Measurements from ENCODE around the gene ENTPD5.
"Not testable (repeated sequence)": the region's sequence is repeated elsewhere in the genome, so short reads cannot be mapped to it uniquely, and the experiment has no call there.

ENTPD5 gene

GRCh38 chr14:74014299-74014698, 4.8 kb downstream of the ENTPD5 start:
- Histone ChIP-seq H3K27ac (replicated peaks) (no peak overlapping the region), H3K27me3 (ENCODE audit: insufficient read depth, poor library complexity, severe bottlenecking) (no peaks in the 10 kb centered on the region), H3K4me3 (replicated peaks; ENCODE audit: insufficient read depth, low read length) (no peak overlapping the region)
- TF ChIP-seq GABPA (IDR thresholded peaks at IDR 0.05; ENCODE audit: low read depth) (no peak), POLR2AphosphoS5 (IDR thresholded peaks at IDR 0.05; ENCODE audit: low read depth) (no peak), SPI1 (IDR thresholded peaks at IDR 0.05; ENCODE audit: borderline replicate concordance, low read depth) (no peak), CTCF (IDR thresholded peaks at IDR 0.05; ENCODE audit: insufficient read depth, low read length) (no peak)
- TF ChIP-seq, protein P1, sequence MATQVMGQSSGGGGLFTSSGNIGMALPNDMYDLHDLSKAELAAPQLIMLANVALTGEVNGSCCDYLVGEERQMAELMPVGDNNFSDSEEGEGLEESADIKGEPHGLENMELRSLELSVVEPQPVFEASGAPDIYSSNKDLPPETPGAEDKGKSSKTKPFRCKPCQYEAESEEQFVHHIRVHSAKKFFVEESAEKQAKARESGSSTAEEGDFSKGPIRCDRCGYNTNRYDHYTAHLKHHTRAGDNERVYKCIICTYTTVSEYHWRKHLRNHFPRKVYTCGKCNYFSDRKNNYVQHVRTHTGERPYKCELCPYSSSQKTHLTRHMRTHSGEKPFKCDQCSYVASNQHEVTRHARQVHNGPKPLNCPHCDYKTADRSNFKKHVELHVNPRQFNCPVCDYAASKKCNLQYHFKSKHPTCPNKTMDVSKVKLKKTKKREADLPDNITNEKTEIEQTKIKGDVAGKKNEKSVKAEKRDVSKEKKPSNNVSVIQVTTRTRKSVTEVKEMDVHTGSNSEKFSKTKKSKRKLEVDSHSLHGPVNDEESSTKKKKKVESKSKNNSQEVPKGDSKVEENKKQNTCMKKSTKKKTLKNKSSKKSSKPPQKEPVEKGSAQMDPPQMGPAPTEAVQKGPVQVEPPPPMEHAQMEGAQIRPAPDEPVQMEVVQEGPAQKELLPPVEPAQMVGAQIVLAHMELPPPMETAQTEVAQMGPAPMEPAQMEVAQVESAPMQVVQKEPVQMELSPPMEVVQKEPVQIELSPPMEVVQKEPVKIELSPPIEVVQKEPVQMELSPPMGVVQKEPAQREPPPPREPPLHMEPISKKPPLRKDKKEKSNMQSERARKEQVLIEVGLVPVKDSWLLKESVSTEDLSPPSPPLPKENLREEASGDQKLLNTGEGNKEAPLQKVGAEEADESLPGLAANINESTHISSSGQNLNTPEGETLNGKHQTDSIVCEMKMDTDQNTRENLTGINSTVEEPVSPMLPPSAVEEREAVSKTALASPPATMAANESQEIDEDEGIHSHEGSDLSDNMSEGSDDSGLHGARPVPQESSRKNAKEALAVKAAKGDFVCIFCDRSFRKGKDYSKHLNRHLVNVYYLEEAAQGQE (IDR thresholded peaks at IDR 0.05; ENCODE audit: insufficient replicate concordance, low read depth) = no peak
- no peak for DNase-seq (ENCODE audit: low read depth in 1 of 2, low spot score in 1 of 2)

GRCh38 chr14:74008843-74009499, 10.1 kb downstream of the ENTPD5 start:
- Histone ChIP-seq H3K27me3 (ENCODE audit: insufficient read depth, poor library complexity, severe bottlenecking) (no peaks in the 10 kb centered on the region), H3K27ac (replicated peaks) (no peak overlapping the region), H3K4me3 (replicated peaks; ENCODE audit: insufficient read depth, low read length) (no peak overlapping the region)
- no peak for DNase-seq (ENCODE audit: low read depth in 1 of 2, low spot score in 1 of 2)
- no peak for TF ChIP-seq CTCF (IDR thresholded peaks at IDR 0.05; ENCODE audit: insufficient read depth, low read length)
- TF ChIP-seq SPI1 (IDR thresholded peaks at IDR 0.05; ENCODE audit: borderline replicate concordance, low read depth) = no peak
- TF ChIP-seq, protein P1 (IDR thresholded peaks at IDR 0.05; ENCODE audit: insufficient replicate concordance, low read depth) = no peak
- no peak for TF ChIP-seq GABPA (IDR thresholded peaks at IDR 0.05; ENCODE audit: low read depth)
- TF ChIP-seq POLR2AphosphoS5 (IDR thresholded peaks at IDR 0.05; ENCODE audit: low read depth) = no peak

GRCh38 chr14:74005664-74006063, 13.4 kb downstream of the ENTPD5 start:
- H3K4me3 ChIP-seq (replicated peaks; ENCODE audit: insufficient read depth, low read length); H3K27me3 ChIP-seq (ENCODE audit: insufficient read depth, poor library complexity, severe bottlenecking); H3K27ac ChIP-seq (replicated peaks); DNase-seq (ENCODE audit: low read depth in 1 of 2, low spot score in 1 of 2): not testable (repeated sequence)

- Histone ChIP-seq H3K4me3 (replicated peaks; ENCODE audit: insufficient read depth, low read length) (no peak overlapping the region), H3K27me3 (ENCODE audit: insufficient read depth, poor library complexity, severe bottlenecking) (no peaks in the 10 kb centered on the region), H3K27ac (replicated peaks) (no peak overlapping the region)
- TF ChIP-seq SPI1 (IDR thresholded peaks at IDR 0.05; ENCODE audit: borderline replicate concordance, low read depth) (no peak), POLR2AphosphoS5 (IDR thresholded peaks at IDR 0.05; ENCODE audit: low read depth) (no peak), CTCF (IDR thresholded peaks at IDR 0.05; ENCODE audit: insufficient read depth, low read length) (no peak), GABPA (IDR thresholded peaks at IDR 0.05; ENCODE audit: low read depth) (no peak)
- TF ChIP-seq, protein P1 (IDR thresholded peaks at IDR 0.05; ENCODE audit: insufficient replicate concordance, low read depth) = no peak
- DNase-seq (ENCODE audit: low read depth in 1 of 2, low spot score in 1 of 2) = no peak
These were observed 20.4 kb downstream of the ENTPD5 start for GRCh38 chr14:73998726-73999125.
